Hepatocyte (in vitro differentiated cells): ENCODE results near the gene AMER2. TPM values are rescaled to one million over a fixed set of nuclear protein-coding genes. Genes with fewer than 3 reads are reported as not detected.

Experiments used
- DNase-seq: peaks from one replicate; pipeline ENCODE4 v3.0.0-alpha.2; 2016; ENCODE audit warnings: low spot score
- H2AFZ ChIP-seq: fragments of 200-600 bp; sonication (generic); 2 replicates; pipeline ENCODE4 v1.6.0; 2016; ENCODE audit warnings: antibody characterized with exemption, mild to moderate bottlenecking
- H3K27ac ChIP-seq: fragments of 200-600 bp; sonication (generic); 2 replicates; pipeline ENCODE4 v1.5.1; 2016; ENCODE audit warnings: mild to moderate bottlenecking
- H3K27me3 ChIP-seq: fragments of 200-600 bp; sonication (generic); 2 replicates; pipeline ENCODE4 v1.6.1; 2016
- H3K36me3 ChIP-seq: fragments of 200-600 bp; sonication (generic); replicated peaks from 2 replicates; pipeline ENCODE4 v1.5.1; 2016; ENCODE audit warnings: low read depth; ENCODE audit not compliant: insufficient read depth
- H3K4me1 ChIP-seq: fragments of 200-600 bp; sonication (generic); 2 replicates; pipeline ENCODE4 v1.5.1; 2016; ENCODE audit warnings: mild to moderate bottlenecking, moderate library complexity; ENCODE audit not compliant: insufficient read depth
- H3K4me2 ChIP-seq: fragments of 200-600 bp; sonication (generic); 2 replicates; pipeline ENCODE4 v1.6.0; 2016
- H3K4me3 ChIP-seq: fragments of 200-600 bp; sonication (generic); 2 replicates; pipeline ENCODE4 v1.5.1; 2016; ENCODE audit warnings: mild to moderate bottlenecking
- H3K79me2 ChIP-seq: fragments of 200-600 bp; sonication (generic); 2 replicates; pipeline ENCODE4 v1.6.0; 2017; ENCODE audit warnings: mild to moderate bottlenecking
- H3K9me2 ChIP-seq: fragments of 200-600 bp; sonication (generic); replicated peaks from 2 replicates; pipeline ENCODE4 v1.6.0; 2017; ENCODE audit warnings: mild to moderate bottlenecking; ENCODE audit not compliant: insufficient read depth
- H3K9me3 ChIP-seq: fragments of 200-600 bp; sonication (generic); 2 replicates; pipeline ENCODE4 v1.5.1; 2016; ENCODE audit warnings: low read depth, mild to moderate bottlenecking
- H4K20me1 ChIP-seq: fragments of 200-600 bp; sonication (generic); 2 replicates; pipeline ENCODE4 v1.6.0; 2016; ENCODE audit warnings: mild to moderate bottlenecking; ENCODE audit not compliant: insufficient read depth, poor library complexity, severe bottlenecking
- CTCF ChIP-seq: fragments of 200-600 bp; sonication (generic); IDR thresholded peaks from 2 replicates; pipeline ENCODE4 v1.5.1; 2016; ENCODE audit warnings: antibody characterized with exemption, mild to moderate bottlenecking; ENCODE audit not compliant: poor library complexity
- EZH2 ChIP-seq: fragments of 200-600 bp; sonication (generic); IDR thresholded peaks from 2 replicates; pipeline ENCODE4 v1.6.1; 2016; ENCODE audit warnings: antibody characterized with exemption, mild to moderate bottlenecking, borderline replicate concordance
- EZH2phosphoT487 ChIP-seq: fragments of 200-600 bp; sonication (generic); IDR thresholded peaks from one replicate; pipeline ENCODE4 v1.6.1; 2018; ENCODE audit warnings: antibody characterized with exemption, mild to moderate bottlenecking, low read depth, moderate library complexity; ENCODE audit not compliant: unreplicated experiment, severe bottlenecking
- WGBS: methylation state at CpG from one replicate; pipeline ENCODE4 v1.1.6; 2016; ENCODE audit warnings: low lambda C conversion rate; ENCODE audit errors: missing lambda C conversion rate; 5-methylcytosine and 5-hydroxymethylcytosine counted together
- polyA plus RNA-seq: library from polyadenylated mRNA; unstranded; fragments of >200 nt; fragmentation: Nextera tagmentation; extraction: Ambion mirVana; gene quantifications from 2 replicates; pipeline ENCODE4 v1.2.1, GENCODE V29; 2016
- total RNA-seq: library from RNA; depleted of rRNA; stranded (reverse); fragments of >200 nt; gene quantifications from 2 replicates; pipeline ENCODE4 v1.2.3, GENCODE V29; 2014

Gene AMER2
- total and polyA plus RNA-seq, 2 experiments from 2014 or later = 0.02 to 0.23 TPM

GRCh38 chr13:25180775-25181537, 8.9 kb upstream of the AMER2 start:
- Histone ChIP-seq H3K4me2 (no peak overlapping the region), H3K36me3 (no peaks in the 10 kb centered on the region), H3K27ac (no peak overlapping the region), H4K20me1 (no peaks in the 10 kb centered on the region), H3K9me2 (no peaks in the 10 kb centered on the region), H3K79me2 (no peaks in the 10 kb centered on the region), H3K27me3 (no peaks in the 10 kb centered on the region), H2AFZ (no peak overlapping the region), H3K4me1 (peaks cover 4% of the 10 kb centered on the region), H3K9me3 (no peaks in the 10 kb centered on the region), H3K4me3 (no peak overlapping the region)
- WGBS = 61% methylated on average over 3 of the region's 3 CpGs
- no peak for DNase-seq
- TF ChIP-seq EZH2 (no peak), EZH2phosphoT487 (no peak), CTCF (no peak)

- peaks cover 5% of the 10 kb centered on the region for H3K27me3 ChIP-seq
- H3K27ac ChIP-seq = no peak overlapping the region
- H4K20me1 ChIP-seq = no peaks in the 10 kb centered on the region
- H2AFZ ChIP-seq = no peak overlapping the region
- no peak overlapping the region for H3K4me2 ChIP-seq
- no peaks in the 10 kb centered on the region for H3K79me2 ChIP-seq
- H3K4me1 ChIP-seq = peaks cover 4% of the 10 kb centered on the region
- DNase-seq = no peak
- TF ChIP-seq CTCF = no peak
- TF ChIP-seq EZH2 = no peak
- no peak for TF ChIP-seq EZH2phosphoT487
- WGBS = 77% methylated on average over 18 of the region's 18 CpGs
- H3K4me3 ChIP-seq = no peak overlapping the region
- no peaks in the 10 kb centered on the region for H3K9me3 ChIP-seq
- no peaks in the 10 kb centered on the region for H3K9me2 ChIP-seq
- H3K36me3 ChIP-seq = no peaks in the 10 kb centered on the region
Measured at GRCh38 chr13:25179832-25180774, 8.0 kb upstream of the AMER2 start.

- Histone ChIP-seq H3K79me2 (no peaks in the 10 kb centered on the region), H3K4me2 (no peak overlapping the region)
- 88% methylated on average over 3 of the region's 3 CpGs for WGBS
Measured at GRCh38 chr13:25179011-25179410, 6.9 kb upstream of the AMER2 start.

GRCh38 chr13:25178070-25178469, 6.0 kb upstream of the AMER2 start:
- no peaks in the 10 kb centered on the region for H3K36me3 ChIP-seq
- no peak overlapping the region for H2AFZ ChIP-seq
- 92% methylated on average over 3 of the region's 3 CpGs for WGBS
- peaks cover 20% of the 10 kb centered on the region for H3K27me3 ChIP-seq
- no peaks in the 10 kb centered on the region for H3K79me2 ChIP-seq
- DNase-seq = no peak
- H4K20me1 ChIP-seq = no peaks in the 10 kb centered on the region
- H3K4me1 ChIP-seq = peaks cover 4% of the 10 kb centered on the region
- no peak overlapping the region for H3K4me2 ChIP-seq
- H3K9me3 ChIP-seq = no peaks in the 10 kb centered on the region
- no peaks in the 10 kb centered on the region for H3K9me2 ChIP-seq
- TF ChIP-seq CTCF (no peak), EZH2phosphoT487 (no peak), EZH2 (no peak)
- no peak overlapping the region for H3K4me3 ChIP-seq
- H3K27ac ChIP-seq = no peak overlapping the region

More at GRCh38 chr13:25179011-25179410, 6.9 kb upstream of the AMER2 start:
- no peak for DNase-seq
- H3K4me3 ChIP-seq = no peak overlapping the region
- no peaks in the 10 kb centered on the region for H3K9me2 ChIP-seq
- no peak overlapping the region for H3K27ac ChIP-seq
- no peaks in the 10 kb centered on the region for H3K9me3 ChIP-seq
- peaks cover 4% of the 10 kb centered on the region for H3K4me1 ChIP-seq
- TF ChIP-seq EZH2 = no peak
- H4K20me1 ChIP-seq = no peaks in the 10 kb centered on the region
- no peak overlapping the region for H2AFZ ChIP-seq
- peaks cover 10% of the 10 kb centered on the region for H3K27me3 ChIP-seq
- H3K36me3 ChIP-seq = no peaks in the 10 kb centered on the region
